Middle frontal gyrus (tissue), 1 donor: ENCODE measurements around the gene PLEKHA7.
A peak's percentile ranks its signal among the peaks of the same experiment; 100 is the strongest.
"Not testable (repeated sequence)": the region's sequence is repeated elsewhere in the genome, so short reads cannot be mapped to it uniquely, and the experiment has no call there.

Experiments
- DNase-seq: peaks from one replicate; pipeline ENCODE4 v3.0.0-alpha.2; 2015; ENCODE audit warnings: low spot score; ENCODE audit errors: extremely low spot score

Gene PLEKHA7

DNA sequence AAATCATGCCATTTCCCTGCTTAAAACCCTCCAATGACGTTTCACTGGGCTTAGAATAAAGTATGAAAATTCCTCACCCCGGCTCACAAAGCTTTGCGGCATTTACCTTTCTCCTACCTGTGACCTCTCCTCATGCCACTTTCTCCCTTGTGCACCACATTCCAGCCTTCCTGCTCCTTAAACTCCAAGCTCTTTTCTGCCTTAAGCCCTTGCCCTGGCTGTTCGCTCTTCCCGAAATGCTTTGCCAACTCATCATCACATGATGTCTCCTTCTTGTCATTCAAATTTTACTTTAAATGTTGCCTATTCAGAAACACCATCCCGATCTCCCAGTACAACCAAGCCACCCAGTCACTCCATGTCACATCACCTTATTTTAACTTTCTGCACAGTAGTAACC, 2.0 kb downstream of the PLEKHA7 start:
- no peak for DNase-seq

DNA sequence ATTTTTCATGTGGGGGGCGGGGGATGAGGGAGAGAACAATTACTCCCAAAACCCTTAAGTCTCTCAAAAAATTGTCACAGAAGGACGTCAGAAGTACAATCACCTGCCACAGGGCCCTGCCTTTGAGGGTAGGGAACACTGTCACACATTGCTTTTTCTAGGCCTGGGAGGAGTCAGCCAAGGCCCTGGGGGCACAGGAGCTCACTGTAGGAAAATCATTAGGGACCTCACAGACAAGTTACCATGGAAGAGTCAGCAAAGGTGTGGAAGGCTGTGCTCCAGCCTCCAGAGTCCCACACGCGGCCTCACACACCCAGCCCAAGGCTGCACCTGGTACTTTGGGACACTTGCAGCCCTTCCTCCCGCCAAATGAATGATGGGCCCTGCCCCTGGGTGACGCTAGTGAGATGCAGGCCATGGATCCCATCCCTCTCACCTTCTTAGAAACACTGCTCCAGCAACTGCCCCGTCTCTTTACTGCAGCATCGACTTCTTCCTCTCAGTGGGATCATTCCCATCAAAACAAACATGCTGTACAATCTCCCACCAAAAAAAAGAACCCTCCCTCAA, 3.3 kb downstream of the PLEKHA7 start:
- no peak for DNase-seq

DNA sequence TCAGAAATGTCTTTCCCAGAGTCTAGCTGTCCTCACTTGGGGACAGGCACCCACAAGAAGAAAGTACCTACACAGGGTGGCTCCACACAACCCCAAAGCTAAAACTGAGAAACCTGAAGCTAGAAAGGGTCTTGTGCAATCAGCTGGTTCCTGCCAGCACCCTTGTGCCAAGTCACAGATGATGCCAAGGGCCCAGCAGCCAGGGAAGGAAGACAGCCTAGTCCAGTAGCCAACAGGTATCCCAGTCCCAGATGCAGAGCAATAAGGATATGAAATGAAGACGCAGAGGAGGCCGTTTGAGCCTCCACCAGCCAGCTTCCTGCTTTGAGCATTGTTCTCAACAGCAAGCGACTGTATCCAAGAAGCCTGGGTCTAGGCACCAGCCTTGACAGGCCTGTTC, 6.1 kb downstream of the PLEKHA7 start:
- DNase-seq: no peak

DNA sequence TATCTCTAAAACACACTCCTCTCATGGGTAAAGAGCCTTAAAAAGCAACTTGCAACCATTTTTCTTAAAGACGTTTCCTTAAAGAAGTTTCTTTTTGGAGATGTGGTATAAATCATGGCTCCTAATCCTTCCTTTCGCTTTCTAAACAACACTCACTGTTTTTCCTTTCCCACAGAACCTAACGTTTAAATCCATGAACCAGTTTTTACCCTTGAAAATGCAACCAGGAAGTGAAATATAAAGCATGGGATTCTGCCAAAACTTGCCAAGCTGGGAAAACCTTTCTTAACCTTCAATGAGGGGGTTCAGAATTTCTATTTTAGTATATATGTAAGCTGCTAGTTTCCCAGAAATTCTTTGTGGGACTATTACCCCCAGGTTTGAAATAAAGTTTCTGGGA, 8.6 kb downstream of the PLEKHA7 start:
- DNase-seq: no peak

DNA sequence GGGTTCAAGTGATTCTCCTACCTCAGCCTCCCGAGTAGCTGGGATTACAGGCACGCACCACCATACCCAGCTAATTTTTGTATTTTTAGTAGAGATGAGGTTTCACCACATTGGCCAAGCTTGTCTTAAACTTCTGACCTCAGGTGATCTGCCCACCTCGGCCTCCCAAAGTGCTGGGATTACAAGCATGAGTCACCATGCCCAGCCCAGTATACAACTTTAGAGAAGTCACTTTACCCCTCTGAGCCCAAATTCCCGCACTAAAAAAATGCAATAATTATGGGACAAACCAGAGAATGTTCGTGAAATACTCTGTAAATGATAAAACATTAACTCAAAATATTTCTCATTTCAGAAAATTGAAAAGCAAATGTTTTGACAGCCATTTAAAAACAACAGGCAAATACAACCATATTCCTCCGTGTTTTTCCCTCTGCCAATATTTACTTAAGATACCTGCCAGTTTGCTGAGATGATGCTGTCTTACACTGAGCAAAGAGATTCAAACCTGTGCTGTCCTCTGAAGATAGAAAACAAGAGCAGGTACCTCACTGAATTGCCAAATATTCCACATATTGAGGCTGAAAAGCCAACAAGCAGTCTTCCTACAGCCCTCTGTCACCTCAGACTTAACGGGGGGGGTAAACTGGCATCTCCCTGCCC, 9.6 kb downstream of the PLEKHA7 start:
- no peak for DNase-seq

DNA sequence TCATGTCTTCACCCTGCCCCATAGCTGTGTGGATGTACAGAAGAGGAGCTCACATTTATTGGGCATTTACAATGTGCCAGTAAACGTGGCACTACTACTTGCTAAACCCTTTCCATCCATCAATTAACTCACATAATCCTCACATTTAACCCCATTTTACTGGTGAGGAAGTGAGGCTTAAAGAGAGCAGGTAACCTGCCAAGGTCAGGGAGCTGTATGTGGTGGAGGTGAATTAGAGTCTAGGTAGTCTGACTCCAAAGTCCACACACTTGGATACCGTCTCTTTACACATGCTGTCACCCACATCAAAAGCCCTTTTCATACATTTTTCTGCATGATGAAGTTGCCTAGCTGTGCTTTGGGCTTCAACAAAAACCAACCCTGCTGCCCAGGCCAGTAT, 10.8 kb downstream of the PLEKHA7 start:
- DNase-seq: no peak

DNA sequence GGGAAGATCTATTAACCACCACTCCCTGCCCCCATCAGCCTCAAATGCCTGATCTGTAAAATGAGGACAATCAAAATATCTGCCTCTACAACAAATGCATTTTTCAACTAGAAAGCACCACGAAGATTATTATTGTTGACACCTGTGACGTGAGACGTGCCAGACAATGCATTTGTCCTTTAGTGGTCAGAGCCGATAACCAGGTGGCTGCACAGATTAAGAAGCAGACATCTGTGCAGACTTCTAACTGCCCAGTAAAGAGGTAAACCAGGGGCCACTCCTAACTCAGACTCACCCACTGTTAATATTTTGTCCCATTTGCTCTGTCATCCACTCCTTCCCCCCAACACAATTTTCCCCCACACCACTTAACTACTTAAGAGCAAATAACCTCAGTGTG, 11.7 kb downstream of the PLEKHA7 start:
- no peak for DNase-seq

DNA sequence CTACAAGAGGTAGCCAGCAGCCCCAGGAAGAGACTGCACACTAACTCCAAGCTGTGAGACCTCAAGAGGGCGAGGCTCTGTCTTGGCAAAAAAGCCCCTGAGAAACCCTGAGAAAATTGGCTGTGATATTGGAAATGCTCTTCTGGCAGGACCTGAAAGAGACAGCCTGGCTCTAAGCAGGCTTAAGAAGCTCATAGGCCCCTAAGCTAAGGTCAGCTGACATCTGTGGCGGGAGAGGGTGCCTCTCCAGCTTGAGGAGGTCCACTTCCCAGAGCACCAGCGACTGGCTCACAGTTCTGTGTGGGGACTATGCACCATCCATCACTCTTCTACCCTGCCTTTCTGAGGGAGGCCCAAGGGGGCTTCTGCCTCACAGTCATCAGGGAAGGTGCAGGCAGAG, 12.4 kb downstream of the PLEKHA7 start:
- DNase-seq: no peak

DNA sequence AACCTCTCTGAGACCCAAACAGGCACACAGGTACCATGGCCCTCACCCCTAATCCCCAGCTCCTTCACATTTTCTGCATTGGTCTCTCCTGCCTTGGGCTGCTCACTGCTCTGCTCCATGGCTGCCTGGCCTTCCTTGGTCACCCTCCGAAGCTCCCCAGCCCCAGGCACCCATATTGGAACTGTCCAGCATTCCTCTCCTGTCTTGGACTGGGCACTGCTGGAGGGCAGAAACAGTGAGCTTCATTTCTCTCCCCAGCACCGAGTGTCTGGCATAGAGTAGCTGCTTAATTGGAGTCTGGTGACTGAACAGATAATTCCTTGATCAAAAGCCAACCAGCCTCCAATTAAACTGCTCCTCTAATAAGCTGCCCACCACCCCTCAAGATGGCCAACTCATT, 13.2 kb downstream of the PLEKHA7 start:
- DNase-seq: no peak

DNA sequence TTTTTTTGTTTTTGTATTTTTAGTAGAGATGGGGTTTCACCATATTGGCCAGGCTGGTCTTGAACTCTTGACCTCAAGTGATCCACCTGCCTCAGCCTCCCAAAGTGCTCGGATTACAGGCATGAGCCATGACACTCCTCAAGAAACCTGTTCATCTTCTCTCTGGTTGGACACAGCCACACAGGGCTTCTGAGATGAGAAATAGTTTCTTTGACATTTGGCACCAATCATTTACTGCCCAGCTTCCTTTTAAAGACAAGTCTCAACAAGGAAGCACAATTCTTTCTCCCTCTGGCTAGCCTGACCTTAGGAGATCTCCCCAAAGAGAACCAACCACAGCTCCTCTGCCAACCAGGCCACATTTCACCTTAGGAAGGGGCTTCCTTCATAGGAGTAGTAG, 14.0 kb downstream of the PLEKHA7 start:
- DNase-seq: not testable (repeated sequence)

DNA sequence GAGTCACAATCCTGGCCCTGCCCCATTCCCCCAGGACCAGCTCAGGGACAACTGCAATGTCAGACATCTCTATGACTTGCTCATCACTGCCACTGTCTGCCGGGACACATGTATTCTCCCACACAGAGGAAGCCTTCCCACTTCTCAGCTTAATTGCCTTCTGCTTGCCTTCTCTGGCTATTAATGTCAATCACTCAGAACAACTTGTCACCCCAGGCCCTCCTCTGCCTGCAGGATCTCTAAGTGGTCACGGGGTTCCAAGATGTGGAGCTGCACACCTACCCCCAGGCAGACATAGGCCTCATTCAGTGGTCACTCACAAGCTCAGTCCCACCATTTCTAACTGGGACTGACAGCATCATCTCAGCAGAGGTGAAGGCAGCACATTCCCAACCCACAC, 15.1 kb downstream of the PLEKHA7 start:
- no peak for DNase-seq

DNA sequence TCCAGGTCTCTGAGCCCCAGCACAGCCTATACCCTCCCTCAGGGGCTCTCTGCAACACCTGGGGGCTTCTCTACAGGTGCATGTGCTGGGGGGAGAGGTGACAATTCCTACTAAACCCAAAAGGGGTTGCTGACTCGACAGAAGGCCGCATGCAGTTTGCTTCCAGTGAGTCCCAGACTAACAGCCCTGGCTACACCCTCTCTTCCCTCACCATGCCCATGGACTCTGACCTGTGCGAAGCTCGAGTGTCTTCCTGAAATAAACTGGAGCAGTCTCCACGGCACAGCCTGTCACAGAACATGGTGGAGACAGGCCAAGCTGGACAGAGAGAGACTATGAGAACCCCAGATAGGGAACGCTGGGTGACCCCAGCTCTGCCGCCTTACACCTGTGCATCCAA, 16.6 kb downstream of the PLEKHA7 start:
- no peak for DNase-seq

DNA sequence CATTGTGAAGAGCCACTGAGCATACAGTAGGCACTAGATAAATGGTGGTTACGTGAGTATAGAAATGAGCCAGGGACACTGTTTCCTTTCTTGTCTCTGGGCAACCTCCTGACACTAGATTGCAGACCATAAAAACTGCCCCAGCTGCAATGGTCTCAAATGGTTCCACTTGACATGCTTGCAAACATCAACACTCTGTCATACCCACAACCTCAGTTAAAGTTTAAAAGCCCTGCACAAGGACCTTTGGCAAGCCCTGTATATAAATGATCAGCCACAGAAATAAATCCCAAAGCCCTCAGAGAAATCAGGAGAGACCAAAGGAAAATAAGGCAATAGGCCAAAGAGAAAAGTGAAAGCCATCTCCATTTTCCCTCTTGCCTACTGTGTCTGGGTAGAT, 20.7 kb downstream of the PLEKHA7 start:
- no peak for DNase-seq

DNA sequence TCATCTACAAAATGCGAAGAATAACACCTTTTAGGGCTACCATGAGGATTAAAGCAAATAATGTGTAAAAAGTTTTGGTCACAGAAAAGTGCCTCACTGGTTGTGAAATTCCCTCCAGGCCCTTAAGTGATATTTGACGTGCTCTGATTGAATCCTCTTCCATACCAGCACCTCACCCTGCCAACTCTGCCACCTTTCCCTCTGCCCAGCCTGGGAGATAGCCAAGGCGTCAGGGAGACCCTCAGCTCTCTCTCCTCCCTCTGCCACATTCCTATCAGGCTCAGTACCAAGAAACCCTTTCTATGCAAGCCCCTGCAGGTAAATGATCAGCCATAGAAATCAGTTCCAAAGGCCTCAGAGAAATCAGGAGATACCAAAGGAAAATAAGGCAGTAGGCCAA, 21.4 kb downstream of the PLEKHA7 start:
- no peak for DNase-seq

DNA sequence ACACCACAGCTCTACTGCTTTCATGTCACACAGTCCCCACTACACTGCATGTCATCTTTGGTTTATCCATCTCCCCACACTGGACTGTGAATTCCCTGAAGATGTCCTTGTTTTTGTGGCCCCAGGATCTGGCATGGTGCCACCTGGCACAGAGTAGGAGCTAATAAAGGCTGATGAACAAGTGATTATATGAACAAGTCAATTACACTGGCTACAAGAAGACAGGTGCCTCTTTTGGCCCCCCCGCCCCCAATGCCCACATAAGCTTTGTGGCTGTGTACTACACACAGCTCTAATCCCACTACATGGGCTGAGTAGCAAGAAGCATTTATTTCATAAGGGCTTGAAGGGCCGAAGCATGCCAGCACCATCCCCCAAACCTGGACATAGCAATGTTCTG, 24.7 kb downstream of the PLEKHA7 start:
- no peak for DNase-seq

DNA sequence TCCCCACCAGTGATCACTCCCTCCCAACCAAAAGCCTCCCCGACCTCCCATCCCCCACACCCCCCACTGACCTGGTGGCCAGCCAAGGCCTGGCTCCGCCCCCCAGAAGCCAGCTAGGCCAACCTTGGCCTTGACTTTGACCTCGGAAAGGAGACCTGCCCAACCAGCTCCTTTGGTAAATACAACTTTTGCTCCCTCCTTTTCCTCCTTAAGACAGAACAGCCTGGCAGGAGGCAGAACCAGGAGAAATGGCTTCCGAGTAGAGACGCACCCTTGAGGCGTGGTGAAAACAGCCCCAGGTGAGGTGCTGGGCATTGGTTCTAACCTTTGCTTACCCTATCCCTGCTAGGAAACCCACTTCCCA, 27.0 kb downstream of the PLEKHA7 start:
- DNase-seq: no peak

DNA sequence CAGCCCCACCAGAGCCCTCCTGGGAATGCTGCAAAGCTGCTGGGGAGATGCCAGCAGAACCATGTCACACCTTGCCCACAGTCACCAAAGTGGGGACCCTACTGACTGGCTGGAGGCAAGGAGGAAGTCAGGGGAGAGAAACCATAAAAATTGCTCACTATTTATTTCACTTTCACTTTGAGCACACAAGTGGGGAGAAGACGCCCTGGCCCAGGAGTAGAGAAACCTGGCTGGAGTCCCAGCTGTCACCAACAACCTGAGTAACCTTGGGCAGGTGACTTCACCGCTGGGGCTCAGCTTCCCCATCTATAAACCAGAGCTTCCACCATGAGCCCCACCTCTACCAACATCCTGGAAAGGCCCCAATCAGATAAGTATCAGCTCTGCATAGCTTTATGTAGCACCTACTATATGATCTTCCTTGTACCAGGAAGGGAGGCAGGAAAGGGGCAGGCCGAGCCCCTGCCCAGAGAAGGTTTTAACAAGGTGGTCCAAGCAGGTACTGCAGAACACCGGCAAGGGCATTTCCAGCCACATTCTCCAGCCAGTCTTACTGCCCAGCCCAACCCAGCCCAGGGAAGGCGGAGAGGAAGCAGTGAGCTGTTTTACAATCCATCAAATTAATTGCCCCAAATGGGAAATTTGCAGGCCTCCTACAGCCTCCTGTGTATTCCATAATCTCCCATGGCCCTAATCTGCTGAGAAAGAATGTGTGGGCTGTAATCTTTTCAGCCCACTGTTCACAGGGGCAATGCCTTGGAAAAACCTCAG, 27.6 kb downstream of the PLEKHA7 start:
- DNase-seq: no peak

DNA sequence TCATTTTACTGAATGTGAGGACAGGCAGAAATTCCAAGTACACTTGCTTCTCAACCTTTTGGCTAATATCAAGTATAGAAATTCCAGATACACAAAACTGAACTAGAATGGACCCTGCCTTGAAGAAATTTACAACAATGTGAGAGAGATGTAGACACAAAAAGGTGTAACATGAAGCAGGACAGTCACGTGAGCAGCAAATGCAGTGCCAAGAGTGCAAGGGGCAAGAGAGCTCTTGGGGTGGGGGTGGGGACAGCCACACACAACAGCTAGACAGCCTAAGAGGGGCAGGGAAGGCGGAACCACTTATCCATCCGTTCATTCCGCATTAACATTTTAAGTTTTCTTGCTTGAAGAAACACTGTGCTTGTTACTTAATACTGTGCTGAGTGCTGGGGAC, 28.9 kb downstream of the PLEKHA7 start:
- no peak for DNase-seq

DNA sequence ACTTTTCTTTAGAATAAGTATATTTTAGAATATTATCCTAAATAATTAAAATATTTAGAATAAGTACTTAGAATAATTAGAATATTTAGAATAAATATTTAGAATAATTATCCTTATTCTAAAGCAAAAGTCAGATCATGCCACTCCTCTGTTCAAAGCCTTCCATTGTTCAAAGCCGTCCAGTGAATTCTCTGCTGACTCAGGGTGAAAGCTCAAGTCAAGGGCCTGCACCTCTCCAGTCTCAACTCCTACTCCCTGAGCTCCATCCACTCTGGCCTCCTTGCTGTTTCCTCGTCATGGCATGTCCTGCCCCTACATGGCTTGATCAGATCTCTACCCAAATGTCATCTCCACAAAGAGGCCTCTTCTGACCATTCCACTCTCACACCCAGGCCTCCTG, 30.0 kb downstream of the PLEKHA7 start:
- DNase-seq: no peak

DNA sequence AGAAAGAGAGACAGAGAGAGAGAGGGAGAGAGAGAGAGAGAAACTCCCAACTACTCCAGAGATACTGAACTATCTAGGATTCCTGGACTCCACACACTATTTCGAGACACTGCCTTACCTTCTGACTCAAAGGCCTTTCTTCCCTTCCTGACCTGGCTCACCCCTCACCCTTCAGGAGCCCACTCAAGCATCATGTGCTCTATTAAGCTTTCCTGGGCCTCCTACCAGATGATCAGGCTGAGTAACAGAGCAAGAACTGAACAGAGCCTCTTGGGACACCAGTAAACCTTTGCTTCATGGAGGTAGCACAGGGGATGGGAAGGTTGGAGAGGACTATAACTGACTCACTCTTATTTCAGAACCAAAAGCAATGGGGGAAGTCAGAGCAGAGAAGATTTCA, 31.4 kb downstream of the PLEKHA7 start:
- DNase-seq: no peak

DNA sequence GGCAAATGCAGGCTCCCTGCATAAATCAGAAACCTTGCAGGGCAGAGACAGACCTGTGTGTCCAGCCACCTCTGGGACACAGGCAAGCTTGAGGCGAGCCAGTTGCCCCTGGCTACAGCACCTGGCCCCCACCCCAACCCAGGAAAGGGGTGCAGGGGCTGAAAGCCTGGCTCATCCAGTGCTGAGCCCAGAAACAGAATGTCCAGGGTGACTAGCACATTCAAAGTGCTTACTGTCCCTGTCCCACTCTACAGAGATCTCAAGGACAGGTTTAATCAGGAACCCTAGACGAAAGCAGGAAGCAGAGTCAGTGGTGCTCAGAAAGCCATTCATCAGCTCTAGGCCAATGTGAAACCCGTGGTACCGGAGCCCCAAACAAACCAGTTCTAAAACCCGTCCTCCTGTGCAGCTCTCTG, 31.9 kb downstream of the PLEKHA7 start:
- no peak for DNase-seq

DNA sequence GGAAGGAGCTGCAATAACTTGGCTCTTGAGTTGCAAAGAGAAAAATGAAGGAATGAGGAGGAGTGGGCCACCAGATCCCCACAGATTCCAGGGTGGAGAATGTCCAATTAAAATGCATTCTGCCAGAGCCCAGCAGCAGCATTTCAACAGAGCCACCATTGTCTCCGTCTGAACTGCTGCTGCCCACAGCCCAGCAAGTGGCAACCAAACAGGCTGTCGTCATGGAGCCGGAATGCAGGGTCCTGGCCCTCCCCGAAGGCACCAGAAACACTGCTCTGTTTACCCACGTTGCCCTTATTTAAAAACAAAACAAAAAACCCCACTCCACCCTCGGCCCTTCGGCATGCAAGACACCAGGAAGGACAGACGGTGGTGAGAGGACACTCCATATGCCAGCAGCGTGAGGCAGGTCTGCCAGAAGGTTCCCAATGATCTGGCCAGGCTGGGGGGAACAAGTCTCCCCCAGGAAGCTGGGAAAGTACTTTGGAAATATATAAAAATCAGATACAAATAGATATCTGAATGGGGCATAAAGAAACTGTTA, 32.5 kb downstream of the PLEKHA7 start:
- peak; percentile 64 for DNase-seq
